C4-2B (cell line): ENCODE measurements around the gene ATP9A.

Experiments
- CTCF ChIP-seq: fragments of 450-650 bp; conservative IDR thresholded peaks from 2 replicates; pipeline ENCODE4 v1.5.1; 2017; ENCODE audit warnings: mild to moderate bottlenecking
- ZFX ChIP-seq: fragments of 450-650 bp; IDR thresholded peaks from 2 replicates; pipeline ENCODE4 v1.6.1; 2017

DNA sequence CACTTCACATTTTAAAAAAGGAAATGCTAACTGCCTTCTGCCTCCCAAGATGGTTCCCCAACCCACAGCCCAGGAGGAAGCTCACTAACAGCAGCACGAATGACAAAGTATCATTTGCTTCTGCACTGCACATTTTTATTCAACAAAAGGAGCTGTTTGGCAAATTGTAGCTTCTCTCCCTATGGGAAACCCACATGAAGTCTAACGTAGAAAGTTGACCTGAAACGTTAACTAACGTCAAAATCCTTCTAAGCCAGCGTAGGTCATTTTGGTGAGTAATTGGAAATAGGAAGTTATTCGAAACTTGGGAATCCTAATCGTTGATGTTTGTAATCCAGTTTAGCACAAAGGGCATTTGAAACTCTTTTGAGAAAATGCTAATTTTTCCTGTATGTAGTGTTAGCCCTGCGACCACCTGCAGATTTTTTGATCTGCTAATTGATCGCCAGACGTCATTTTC, 31.2 kb upstream of the ATP9A start:
- TF ChIP-seq CTCF (no peak), ZFX (no peak)
